Measurements from ENCODE around the gene FOXQ1.

GRCh38 chr6:1264619-1265445, 47.1 kb upstream of the FOXQ1 start:
- TF ChIP-seq GATA3 (IDR thresholded peaks at IDR 0.05; ENCODE audit: low read depth, low read length) (no peak), GATA2 (IDR thresholded peaks at IDR 0.05; ENCODE audit: low read depth, low read length) (no peak)

Data from SH-SY5Y (cell line).